Stimulated activated CD4-positive, alpha-beta T cell treated with anti-CD3 and anti-CD28 coated beads, Interleukin-1b, Interleukin-23, amount 100 ng/mL, for 1 hour (primary cell): ENCODE measurements around the gene TADA2B.

ENCODE experiments used
- DNase-seq, 2 donors: peaks; one replicate each; pipeline ENCODE4 v3.0.0-alpha.2; 2020; ENCODE audit warnings: low read depth in 2 of 2

Gene TADA2B, protein sequence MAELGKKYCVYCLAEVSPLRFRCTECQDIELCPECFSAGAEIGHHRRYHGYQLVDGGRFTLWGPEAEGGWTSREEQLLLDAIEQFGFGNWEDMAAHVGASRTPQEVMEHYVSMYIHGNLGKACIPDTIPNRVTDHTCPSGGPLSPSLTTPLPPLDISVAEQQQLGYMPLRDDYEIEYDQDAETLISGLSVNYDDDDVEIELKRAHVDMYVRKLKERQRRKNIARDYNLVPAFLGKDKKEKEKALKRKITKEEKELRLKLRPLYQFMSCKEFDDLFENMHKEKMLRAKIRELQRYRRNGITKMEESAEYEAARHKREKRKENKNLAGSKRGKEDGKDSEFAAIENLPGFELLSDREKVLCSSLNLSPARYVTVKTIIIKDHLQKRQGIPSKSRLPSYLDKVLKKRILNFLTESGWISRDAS

DNA sequence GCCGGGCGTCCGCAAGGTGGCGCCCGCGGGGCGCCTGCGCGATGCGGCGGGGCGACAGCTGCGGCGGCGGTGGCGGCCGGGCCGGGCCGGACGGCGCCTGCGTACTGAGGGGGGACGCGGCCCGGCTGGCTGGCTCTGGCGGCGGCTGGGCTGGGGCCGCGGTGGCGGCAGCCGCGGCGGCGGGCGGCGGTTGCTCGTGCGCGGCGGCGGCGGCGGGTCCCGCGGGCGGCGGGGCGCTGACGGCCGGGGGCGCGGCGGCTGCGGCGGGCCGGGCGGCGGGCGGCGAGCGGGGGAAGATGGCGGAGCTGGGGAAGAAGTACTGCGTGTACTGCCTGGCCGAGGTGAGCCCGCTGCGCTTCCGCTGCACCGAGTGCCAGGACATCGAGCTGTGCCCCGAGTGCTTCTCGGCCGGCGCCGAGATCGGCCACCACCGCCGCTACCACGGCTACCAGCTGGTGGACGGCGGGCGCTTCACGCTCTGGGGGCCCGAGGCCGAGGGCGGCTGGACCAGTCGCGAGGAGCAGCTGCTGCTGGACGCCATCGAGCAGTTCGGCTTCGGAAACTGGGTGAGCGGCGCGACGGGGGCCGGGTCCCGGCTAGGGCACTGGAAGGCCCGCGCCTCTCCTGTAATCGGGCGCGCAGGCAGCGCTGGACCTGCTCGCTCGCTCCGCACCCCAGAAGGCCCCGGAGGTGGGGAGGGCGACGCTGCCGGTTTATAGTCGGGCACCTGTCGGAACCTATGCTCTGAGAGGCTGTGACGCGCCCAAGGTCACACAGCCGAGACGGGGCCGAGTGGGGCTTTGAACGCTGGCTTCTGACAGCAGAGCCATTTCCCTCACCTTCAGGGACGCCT lies at the start of gene TADA2B:
Gene TADA2B (plus strand): TSS at position 89 of the 853 bp plus-strand sequence. CDS start 208 bp downstream, at position 297.
- peak; percentile 12 to 21 for DNase-seq

DNA sequence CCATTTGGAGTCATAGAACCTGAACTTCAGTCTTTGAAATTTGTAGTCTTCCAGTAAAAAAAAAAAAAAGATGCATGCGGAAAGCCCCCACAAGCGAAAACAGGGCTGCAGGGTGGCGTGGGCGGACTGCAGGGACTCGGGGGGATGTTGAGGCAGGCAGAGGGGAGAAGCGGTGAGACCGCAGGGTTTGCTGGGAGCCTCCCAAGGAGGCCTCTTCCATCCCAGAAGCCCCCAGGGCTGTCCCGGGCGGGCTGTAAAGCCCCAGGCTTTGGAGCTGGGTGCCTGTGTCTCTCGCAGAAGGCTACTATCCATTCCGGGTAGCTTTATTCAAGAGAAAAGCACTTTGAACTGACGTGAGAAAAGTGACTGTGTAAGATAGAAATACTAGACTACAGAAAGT lies 46.7 kb upstream of the TADA2B start:
- DNase-seq, result no peak

DNA sequence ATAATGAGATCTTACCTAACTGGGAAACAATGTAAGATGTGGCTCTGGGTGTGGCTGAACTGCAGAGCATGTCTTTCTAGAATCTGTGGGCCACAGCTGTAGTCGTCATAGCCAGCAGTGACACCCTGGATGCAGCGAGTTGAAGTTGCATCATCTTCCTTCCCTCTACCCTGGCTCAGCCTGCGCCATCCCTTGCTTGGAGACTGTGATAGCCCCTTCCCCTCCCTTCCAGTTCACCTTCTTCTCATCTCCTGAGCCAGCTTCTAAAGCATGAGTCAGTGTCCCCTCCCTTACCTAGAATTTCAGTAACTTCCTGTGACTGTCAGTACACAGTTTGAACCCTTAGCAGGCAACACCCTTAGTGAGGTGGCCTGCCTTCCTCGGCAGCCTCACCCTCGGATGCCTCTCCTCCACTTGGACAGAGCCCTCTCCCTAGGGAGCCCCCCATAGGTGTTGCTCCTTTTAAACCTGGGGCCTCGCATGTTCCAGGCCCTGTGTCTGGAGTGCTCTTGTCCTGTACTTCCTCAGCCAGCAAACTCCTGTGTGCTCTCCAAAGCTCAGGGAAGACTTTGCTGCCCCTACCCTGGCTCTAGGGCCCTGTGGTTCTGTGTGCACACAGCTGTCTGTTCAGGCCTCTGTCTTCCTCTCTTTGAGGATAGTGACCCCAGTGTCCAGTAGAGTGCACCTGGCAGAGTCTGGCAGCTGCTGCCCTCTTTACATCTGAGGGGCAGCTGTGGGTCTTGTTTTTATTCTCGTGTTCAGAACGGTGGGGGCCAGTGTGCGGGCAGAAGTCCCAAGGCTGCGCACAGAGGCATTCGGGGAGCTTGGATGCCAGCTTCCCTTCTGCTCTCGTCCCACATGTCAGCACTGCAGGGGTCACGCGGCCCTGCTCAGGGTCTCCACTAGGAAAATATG lies 43.7 kb upstream of the TADA2B start:
- no peak for DNase-seq

DNA sequence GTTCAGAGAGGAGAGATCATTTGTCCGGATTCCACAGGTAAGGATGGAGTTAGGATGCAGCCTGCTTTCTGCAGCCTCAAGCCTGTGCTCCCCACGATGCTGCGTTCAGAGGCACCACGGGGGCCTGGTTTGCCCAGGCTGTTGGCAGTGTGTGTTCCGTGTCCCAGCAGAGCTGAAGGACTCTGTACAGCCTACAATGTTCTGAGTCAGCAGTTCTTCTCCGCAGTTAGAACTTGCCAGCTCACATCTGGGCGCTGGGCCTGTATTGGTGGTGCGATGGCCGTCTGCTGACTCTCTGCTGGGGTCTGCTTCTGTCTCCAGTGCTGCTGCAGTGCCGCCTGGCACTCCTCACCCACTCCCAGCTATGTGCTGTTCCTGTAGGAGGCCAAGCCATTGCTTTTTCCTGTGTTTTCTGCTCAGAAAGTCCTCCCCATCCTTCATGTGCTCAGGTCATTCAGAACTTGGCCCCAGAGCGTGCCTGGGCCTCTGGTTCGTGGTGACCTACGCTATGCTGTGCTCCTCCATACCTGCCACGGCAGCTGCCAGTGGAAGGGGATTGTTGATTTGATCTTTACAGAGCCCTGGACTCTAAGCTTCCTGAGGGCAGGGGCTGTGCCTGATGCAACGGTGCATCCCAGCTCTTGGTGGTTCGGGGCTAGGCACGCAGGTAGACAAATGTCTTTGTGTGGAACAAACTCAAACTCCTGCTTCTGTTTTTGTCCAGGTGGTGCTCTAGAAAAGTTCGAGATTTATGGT lies 42.6 kb upstream of the TADA2B start:
- no peak for DNase-seq

DNA sequence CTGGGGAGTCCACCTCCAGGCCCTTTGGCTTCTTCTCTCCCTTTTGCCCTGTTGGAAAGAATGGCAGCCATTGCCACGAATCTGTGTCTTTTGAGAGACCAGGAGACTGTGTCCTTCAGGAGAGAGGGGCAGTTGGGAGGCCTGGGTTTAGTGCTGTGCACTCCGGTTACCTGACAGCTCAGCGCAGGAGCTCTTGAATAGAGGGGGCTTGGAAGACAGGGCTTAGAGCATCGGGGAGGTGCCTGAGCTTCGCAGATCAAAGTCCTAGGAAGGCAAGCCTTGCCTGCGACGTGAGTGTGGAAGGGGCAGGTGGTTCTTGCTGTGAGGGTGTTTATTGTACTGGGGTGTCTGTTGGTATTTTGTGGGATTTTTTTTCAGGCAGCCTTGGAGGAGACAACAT lies 41.9 kb upstream of the TADA2B start:
- no peak for DNase-seq

DNA sequence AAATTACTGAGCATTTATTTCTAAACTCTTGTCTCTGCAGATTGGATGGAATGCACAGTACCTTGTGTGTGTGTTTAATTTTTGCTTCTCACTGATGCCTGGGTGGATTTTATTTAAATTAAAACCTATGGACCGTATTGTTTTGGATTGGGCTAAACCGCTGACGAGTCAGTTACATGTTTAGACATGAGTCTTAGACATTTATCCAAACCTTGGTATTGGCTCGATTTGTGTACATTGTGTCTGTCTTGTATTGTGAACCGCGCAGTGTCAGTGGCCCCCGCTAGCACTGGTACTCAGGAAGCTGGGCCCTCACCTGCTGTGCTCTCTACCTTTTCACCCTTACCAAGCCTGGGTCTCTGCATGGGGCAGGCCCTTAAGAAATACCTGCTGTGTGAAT lies 40.8 kb upstream of the TADA2B start:
- DNase-seq, result no peak

DNA sequence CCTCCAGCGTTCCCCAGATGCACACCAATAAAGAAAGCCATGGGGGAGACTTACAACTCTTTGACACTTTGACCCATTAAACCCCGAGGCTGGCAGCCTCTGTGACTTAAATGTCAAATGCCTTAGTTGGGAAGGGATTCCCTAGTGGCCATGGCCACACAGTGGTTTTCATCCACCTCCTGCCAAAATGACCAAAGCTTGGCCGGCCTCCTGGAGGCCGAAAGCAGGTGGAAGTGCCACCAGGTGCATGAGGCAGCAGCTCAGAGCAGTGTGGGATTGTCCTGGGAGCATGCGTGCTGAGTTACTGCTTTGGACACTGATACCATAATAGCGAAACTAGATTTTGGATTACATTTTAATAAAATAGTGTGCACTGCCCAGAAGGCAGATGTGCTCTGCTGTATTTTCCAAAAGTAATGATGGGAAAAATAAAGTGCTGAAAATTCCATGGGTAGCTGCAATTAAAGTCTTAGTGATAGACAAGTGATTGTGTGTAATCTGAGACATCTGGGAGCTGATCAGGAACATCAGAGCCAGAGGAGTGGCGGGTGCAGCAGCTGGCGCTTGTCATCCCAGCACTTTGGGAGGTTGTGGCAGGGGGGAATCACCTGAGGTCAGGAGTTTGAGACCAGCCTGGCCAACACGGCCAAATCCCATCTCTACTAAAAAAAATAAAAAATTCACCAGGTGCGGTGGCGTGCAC lies 39.8 kb upstream of the TADA2B start:
- DNase-seq, result no peak

DNA sequence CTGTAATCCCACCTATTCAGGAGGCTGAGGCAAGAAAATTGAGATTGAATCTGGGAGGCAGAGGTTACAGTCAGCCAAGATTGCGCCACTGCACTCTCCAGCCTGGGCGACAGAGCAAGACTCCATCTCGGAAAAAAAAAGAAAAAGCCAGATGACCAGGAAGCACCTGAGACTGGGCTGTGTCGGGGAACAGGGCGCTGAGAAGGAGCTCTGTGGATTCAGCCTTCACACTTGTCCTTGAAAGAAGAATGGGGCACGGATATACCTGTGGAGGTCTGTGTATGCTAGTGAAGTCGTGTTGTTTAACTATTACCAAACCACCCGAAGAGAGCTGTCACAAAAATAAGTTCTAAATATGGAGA lies 39.3 kb upstream of the TADA2B start:
- DNase-seq, result no peak

GRCh38 chr4:7004331-7004730 lies 38.8 kb upstream of the TADA2B start:
- no peak for DNase-seq

GRCh38 chr4:7005571-7005970 lies 37.6 kb upstream of the TADA2B start:
- no peak for DNase-seq

- no peak for DNase-seq
These were observed 36.8 kb upstream of the TADA2B start for GRCh38 chr4:7006411-7006810.

GRCh38 chr4:7007142-7007907 lies 35.8 kb upstream of the TADA2B start:
- no peak for DNase-seq

- DNase-seq, result no peak
These were observed 35.2 kb upstream of the TADA2B start for GRCh38 chr4:7007944-7008343.

DNA sequence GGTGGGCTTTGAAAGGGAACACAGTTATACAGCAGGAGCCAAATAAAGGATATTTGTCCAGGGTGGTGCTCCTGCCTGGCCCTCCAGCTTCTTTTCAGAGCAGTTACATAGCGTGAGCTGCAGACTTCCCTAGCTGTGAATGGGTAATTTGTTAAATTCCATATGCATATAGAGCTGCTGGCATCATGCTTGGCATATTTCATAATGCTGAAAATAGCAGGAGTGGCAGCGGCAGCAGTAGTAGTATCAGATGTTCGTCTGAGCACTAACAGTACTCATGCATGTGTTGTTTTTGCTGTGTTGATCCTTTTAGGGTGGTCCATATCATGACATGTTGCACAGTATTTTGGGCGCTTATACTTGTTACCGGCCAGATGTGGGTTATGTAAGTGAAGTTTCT lies 33.6 kb upstream of the TADA2B start:
- no peak for DNase-seq

- no peak for DNase-seq
These were observed 30.0 kb upstream of the TADA2B start for GRCh38 chr4:7013175-7013574.

GRCh38 chr4:7014815-7015214 lies 28.4 kb upstream of the TADA2B start:
- no peak for DNase-seq

GRCh38 chr4:7015383-7016035 lies 27.7 kb upstream of the TADA2B start:
- no peak for DNase-seq

DNA sequence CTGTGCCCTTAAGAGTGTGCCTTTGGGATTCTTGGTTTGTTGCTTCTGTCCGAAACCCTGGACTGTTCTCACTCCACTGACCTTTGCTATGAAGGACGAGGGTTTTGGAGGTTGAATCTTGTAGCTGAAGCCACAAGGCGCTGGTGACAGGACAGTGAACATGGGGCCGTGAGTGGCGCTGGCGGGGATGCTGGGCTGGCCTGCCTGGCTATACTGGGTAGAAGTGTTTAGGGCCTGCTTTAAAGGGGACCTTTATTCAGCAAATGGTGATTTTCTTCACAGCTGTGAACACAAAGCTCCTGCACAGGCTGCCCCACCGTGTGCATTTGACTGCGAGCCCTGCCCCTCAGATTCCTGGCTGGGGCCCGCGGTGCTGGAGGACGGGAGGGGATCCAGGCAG lies 27.1 kb upstream of the TADA2B start:
- DNase-seq, result no peak

- DNase-seq, result no peak
These were observed 26.7 kb upstream of the TADA2B start for GRCh38 chr4:7016512-7016911.
